Astrocyte (in vitro differentiated cells and primary cell): ENCODE data around the gene TBC1D24. TPM values are rescaled to one million over a fixed set of nuclear protein-coding genes. Genes with fewer than 3 reads are reported as not detected.

ENCODE experiments used
- DNase-seq: peaks from one replicate; pipeline ENCODE4 v3.0.0-alpha.2; 2010; ENCODE audit warnings: low read depth
- FAIRE-seq: peaks from 2 replicates; lab custom pipeline; 2011; peaks lifted over from hg19 to GRCh38; lab: Jason Lieb, UNC
- H2AFZ ChIP-seq: 2 replicates; pipeline ENCODE4 v1.6.0; 2012; ENCODE audit warnings: low read depth, low read length, inconsistent platforms
- H3K27ac ChIP-seq: 2 replicates; pipeline ENCODE4 v1.5.1; 2011; ENCODE audit warnings: low read depth, low read length, inconsistent platforms
- H3K27me3 ChIP-seq: 2 replicates; pipeline ENCODE4 v1.6.0; 2011; ENCODE audit warnings: low read length, inconsistent platforms; ENCODE audit not compliant: insufficient read depth
- H3K36me3 ChIP-seq: 2 replicates; pipeline ENCODE4 v1.5.1; 2011; ENCODE audit warnings: low read length, inconsistent platforms; ENCODE audit not compliant: insufficient read depth
- H3K4me1 ChIP-seq: 2 replicates; pipeline ENCODE4 v1.5.1; 2011; ENCODE audit warnings: low read length, inconsistent platforms; ENCODE audit not compliant: insufficient read depth
- H3K4me2 ChIP-seq: 2 replicates; pipeline ENCODE4 v1.6.0; 2012; ENCODE audit warnings: low read length, inconsistent platforms
- H3K4me3 ChIP-seq: 2 replicates; pipeline ENCODE4 v1.5.1; 2011; ENCODE audit warnings: low read depth, mild to moderate bottlenecking, low read length, inconsistent platforms; ENCODE audit not compliant: insufficient read depth
- H3K79me2 ChIP-seq: 2 replicates; pipeline ENCODE4 v1.6.0; 2012; ENCODE audit warnings: mild to moderate bottlenecking, low read length, inconsistent platforms; ENCODE audit not compliant: insufficient read depth
- H3K9ac ChIP-seq: 2 replicates; pipeline ENCODE4 v1.6.0; 2012; ENCODE audit warnings: mild to moderate bottlenecking, low read length, inconsistent platforms
- H3K9me3 ChIP-seq: 2 replicates; pipeline ENCODE4 v1.5.1; 2012; ENCODE audit warnings: low read depth, mild to moderate bottlenecking, low read length, inconsistent platforms; ENCODE audit not compliant: insufficient read depth
- H4K20me1 ChIP-seq: 2 replicates; pipeline ENCODE4 v1.6.0; 2012; ENCODE audit warnings: low read length, inconsistent platforms; ENCODE audit not compliant: insufficient read depth
- H3K27ac Mint-ChIP-seq: one replicate; pipeline ENCODE4 v1.8.0; 2021; ENCODE audit warnings: mild to moderate bottlenecking, mixed read lengths; ENCODE audit not compliant: unreplicated experiment
- H3K27me3 Mint-ChIP-seq: one replicate; pipeline ENCODE4 v1.8.0; 2021; ENCODE audit warnings: low read depth, mixed read lengths; ENCODE audit not compliant: unreplicated experiment
- H3K36me3 Mint-ChIP-seq: one replicate; pipeline ENCODE4 v1.8.0; 2021; ENCODE audit warnings: low read depth, mixed read lengths; ENCODE audit not compliant: unreplicated experiment
- H3K4me1 Mint-ChIP-seq: one replicate; pipeline ENCODE4 v1.8.0; 2021; ENCODE audit warnings: low read depth, mixed read lengths; ENCODE audit not compliant: unreplicated experiment
- H3K4me3 Mint-ChIP-seq: one replicate; pipeline ENCODE4 v1.8.0; 2021; ENCODE audit warnings: mild to moderate bottlenecking, moderate library complexity, mixed read lengths; ENCODE audit not compliant: unreplicated experiment
- H3K9me3 Mint-ChIP-seq: one replicate; pipeline ENCODE4 v1.8.0; 2021; ENCODE audit warnings: mild to moderate bottlenecking, mixed read lengths; ENCODE audit not compliant: unreplicated experiment
- EZH2 ChIP-seq: IDR thresholded peaks from 2 replicates; pipeline ENCODE4 v1.6.1; 2012; ENCODE audit warnings: mild to moderate bottlenecking, low read length, inconsistent platforms; ENCODE audit not compliant: insufficient read depth
- total RNA-seq: library from RNA; stranded (reverse); gene quantifications from 2 replicates; pipeline ENCODE4 v1.2.1, GENCODE V29; 2021
- TF ChIP-seq, protein P1 (sequence below): IDR thresholded peaks from 2 replicates; pipeline ENCODE4 v1.5.1; 2011; ENCODE audit warnings: low read depth, mild to moderate bottlenecking, inconsistent platforms, low read length, moderate library complexity; ENCODE audit not compliant: insufficient read depth

TBC1D24 gene
- total RNA-seq, 1 donor from 2014 or later = 13.4 TPM

GRCh38 chr16:2514333-2515179 lies 39.6 kb downstream of the TBC1D24 start:
- peak overlapping the region; percentile 95 for H3K9ac ChIP-seq
- peak overlapping the region; percentile 97 for H3K4me3 Mint-ChIP-seq
- peaks cover 55% of the 10 kb centered on the region for H3K79me2 ChIP-seq
- H3K27ac ChIP-seq = peak overlapping the region; percentile 82
- peak overlapping the region; percentile 94 for H3K27ac Mint-ChIP-seq
- peaks cover 42% of the 10 kb centered on the region for H3K4me1 ChIP-seq
- no peaks in the 10 kb centered on the region for H3K27me3 ChIP-seq
- H2AFZ ChIP-seq = no peak overlapping the region
- peaks cover 8% of the 10 kb centered on the region for H3K36me3 Mint-ChIP-seq
- no peak for FAIRE-seq
- H3K9me3 Mint-ChIP-seq = no peaks in the 10 kb centered on the region
- H3K27me3 Mint-ChIP-seq = peaks cover 1% of the 10 kb centered on the region
- H3K4me3 ChIP-seq = peak overlapping the region; percentile 88
- H3K9me3 ChIP-seq = no peaks in the 10 kb centered on the region
- peaks cover under 1% of the 10 kb centered on the region for H3K36me3 ChIP-seq
- TF ChIP-seq, protein P1, sequence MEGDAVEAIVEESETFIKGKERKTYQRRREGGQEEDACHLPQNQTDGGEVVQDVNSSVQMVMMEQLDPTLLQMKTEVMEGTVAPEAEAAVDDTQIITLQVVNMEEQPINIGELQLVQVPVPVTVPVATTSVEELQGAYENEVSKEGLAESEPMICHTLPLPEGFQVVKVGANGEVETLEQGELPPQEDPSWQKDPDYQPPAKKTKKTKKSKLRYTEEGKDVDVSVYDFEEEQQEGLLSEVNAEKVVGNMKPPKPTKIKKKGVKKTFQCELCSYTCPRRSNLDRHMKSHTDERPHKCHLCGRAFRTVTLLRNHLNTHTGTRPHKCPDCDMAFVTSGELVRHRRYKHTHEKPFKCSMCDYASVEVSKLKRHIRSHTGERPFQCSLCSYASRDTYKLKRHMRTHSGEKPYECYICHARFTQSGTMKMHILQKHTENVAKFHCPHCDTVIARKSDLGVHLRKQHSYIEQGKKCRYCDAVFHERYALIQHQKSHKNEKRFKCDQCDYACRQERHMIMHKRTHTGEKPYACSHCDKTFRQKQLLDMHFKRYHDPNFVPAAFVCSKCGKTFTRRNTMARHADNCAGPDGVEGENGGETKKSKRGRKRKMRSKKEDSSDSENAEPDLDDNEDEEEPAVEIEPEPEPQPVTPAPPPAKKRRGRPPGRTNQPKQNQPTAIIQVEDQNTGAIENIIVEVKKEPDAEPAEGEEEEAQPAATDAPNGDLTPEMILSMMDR = no peak
- no peak for TF ChIP-seq EZH2
- peaks cover 52% of the 10 kb centered on the region for H4K20me1 ChIP-seq
- peaks cover 32% of the 10 kb centered on the region for H3K4me1 Mint-ChIP-seq
- DNase-seq = no peak
- peak overlapping the region; percentile 99 for H3K4me2 ChIP-seq

- peak overlapping the region; percentile 82 for H3K27ac ChIP-seq
- no peak for DNase-seq
- peaks cover 10% of the 10 kb centered on the region for H3K36me3 Mint-ChIP-seq
- peak overlapping the region; percentile 99 for H3K4me2 ChIP-seq
- TF ChIP-seq, protein P1 = no peak
- TF ChIP-seq EZH2 = no peak
- H3K36me3 ChIP-seq = peaks cover 2% of the 10 kb centered on the region
- H3K4me3 ChIP-seq = peak overlapping the region; percentile 88
- H3K27me3 Mint-ChIP-seq = no peaks in the 10 kb centered on the region
- H3K79me2 ChIP-seq = peaks cover 57% of the 10 kb centered on the region
- H3K9ac ChIP-seq = peak overlapping the region; percentile 95
- no peak for FAIRE-seq
- H3K27me3 ChIP-seq = no peaks in the 10 kb centered on the region
- H3K4me1 ChIP-seq = peaks cover 43% of the 10 kb centered on the region
- peaks cover 37% of the 10 kb centered on the region for H3K4me1 Mint-ChIP-seq
- H3K9me3 Mint-ChIP-seq = no peaks in the 10 kb centered on the region
- peak overlapping the region; percentile 97 for H3K4me3 Mint-ChIP-seq
- H2AFZ ChIP-seq = no peak overlapping the region
- H3K27ac Mint-ChIP-seq = peak overlapping the region; percentile 94
- H3K9me3 ChIP-seq = no peaks in the 10 kb centered on the region
- H4K20me1 ChIP-seq = peaks cover 57% of the 10 kb centered on the region
Observed at GRCh38 chr16:2515180-2515851, 40.4 kb downstream of the TBC1D24 start.
